A549 (cell line): Measurements from ENCODE around the gene LY6G6C. TPM values are rescaled to one million over a fixed set of nuclear protein-coding genes. Genes with fewer than 3 reads are reported as not detected.
A peak's percentile ranks its signal among the peaks of the same experiment; 100 is the strongest.

Experiments used
- ATAC-seq, 2 experiments: fragments of 200-7000 bp in 1 of 2; fragments of >200 bp in 1 of 2; cut with Nextera tagmentation in 1 of 2; cut with Tn5 transposase in 1 of 2; 3 replicates each; pipeline versions ENCODE4 v1.8.0 to v1.9.1; 2018 to 2020; ENCODE audit warnings: mild to moderate bottlenecking in 1 of 2, moderate library complexity in 1 of 2
- CTCF ChIA-PET: fragments of 300-600 bp; sonication (Branson Sonifier 250); formaldehyde crosslinking; extraction: SDS; loops from one replicate; lab custom pipeline; 2021; ENCODE audit warnings: antibody characterized with exemption, inconsistent platforms; lab: Yijun Ruan, JAX
- POLR2A ChIA-PET: fragments of 350-600 bp; formaldehyde crosslinking; extraction: SDS; loops from one replicate; lab custom pipeline; 2021; ENCODE audit warnings: antibody characterized with exemption, inconsistent platforms; lab: Yijun Ruan, JAX
- DNase-seq, 2 experiments: peaks; one replicate each; pipeline versions ENCODE4 v3.0.0 to v3.0.0-alpha.2; 2011 to 2016; ENCODE audit warnings: low read depth in 1 of 2, low spot score in 1 of 2
- FAIRE-seq: peaks from 2 replicates; lab custom pipeline; 2011; peaks lifted over from hg19 to GRCh38; lab: Jason Lieb, UNC
- H3K27ac ChIP-seq, 2 experiments: fragments of >200 bp; sonication (Bioruptor Twin); formaldehyde crosslinking; 3 replicates each; pipeline ENCODE4 v1.5.1; 2016 to 2017
- H3K4me1 ChIP-seq: fragments of >200 bp; sonication (Bioruptor Twin); formaldehyde crosslinking; 3 replicates; pipeline ENCODE4 v1.6.1; 2016
- H3K4me2 ChIP-seq: fragments of >200 bp; sonication (Bioruptor Twin); formaldehyde crosslinking; 3 replicates; pipeline ENCODE4 v1.6.1; 2016
- H3K4me3 ChIP-seq: fragments of >200 bp; sonication (Bioruptor Twin); formaldehyde crosslinking; 3 replicates; pipeline ENCODE4 v1.5.1; 2016
- H3K9me3 ChIP-seq: fragments of >200 bp; sonication (Bioruptor Twin); formaldehyde crosslinking; 3 replicates; pipeline ENCODE4 v1.6.1; 2016
- ATOH8 ChIP-seq: fragments of 250-450 bp; sonication (Bioruptor Pico); IDR thresholded peaks from 2 replicates; pipeline ENCODE4 v1.5.0; 2020; ENCODE audit warnings: low read depth, mild to moderate bottlenecking, moderate library complexity
- CHD2 ChIP-seq: fragments of 150-350 bp; IDR thresholded peaks from 2 replicates; pipeline ENCODE4 v1.6.1; 2014; ENCODE audit warnings: low read length; ENCODE audit not compliant: partially characterized antibody
- EHF ChIP-seq: fragments of 250-450 bp; sonication (Bioruptor Pico); IDR thresholded peaks from 2 replicates; pipeline ENCODE4 v1.5.0; 2020; ENCODE audit warnings: mild to moderate bottlenecking
- EP300 ChIP-seq, 2 experiments: fragments of >200 bp; sonication (Bioruptor Twin); formaldehyde crosslinking; IDR thresholded peaks; 2 replicates in 1 of 2; 3 replicates in 1 of 2; pipeline ENCODE4 v1.6.1; 2016 to 2017
- ESRRA ChIP-seq: fragments of 150-350 bp; IDR thresholded peaks from 2 replicates; pipeline ENCODE4 v1.6.1; 2014; ENCODE audit warnings: mild to moderate bottlenecking, low read length, borderline replicate concordance
- FOXS1 ChIP-seq: fragments of 250-450 bp; sonication (Bioruptor Pico); IDR thresholded peaks from 2 replicates; pipeline ENCODE4 v1.5.0; 2020; ENCODE audit warnings: mild to moderate bottlenecking, moderate library complexity
- HDAC2 ChIP-seq: fragments of 200-600 bp; sonication (generic); IDR thresholded peaks from 2 replicates; pipeline ENCODE4 v1.6.1; 2016
- HEYL ChIP-seq: fragments of 250-450 bp; sonication (Bioruptor Pico); IDR thresholded peaks from 2 replicates; pipeline ENCODE4 v1.8.0; 2021; ENCODE audit warnings: mild to moderate bottlenecking, moderate library complexity
- JUNB ChIP-seq: fragments of >200 bp; sonication (Bioruptor Twin); formaldehyde crosslinking; IDR thresholded peaks from 2 replicates; pipeline ENCODE4 v1.6.1; 2016
- KDM5A ChIP-seq: fragments of 200-600 bp; sonication (generic); IDR thresholded peaks from 2 replicates; pipeline ENCODE4 v1.6.1; 2016; ENCODE audit warnings: antibody characterized with exemption, mild to moderate bottlenecking
- MAFK ChIP-seq: fragments of 450-650 bp; IDR thresholded peaks from 2 replicates; pipeline ENCODE4 v1.6.1; 2014; ENCODE audit not compliant: partially characterized antibody
- MAX ChIP-seq: IDR thresholded peaks from 2 replicates; pipeline ENCODE4 v1.6.1; 2012
- POLR2AphosphoS2 ChIP-seq: conservative IDR thresholded peaks from 2 replicates; pipeline ENCODE4 v1.6.1; 2012; ENCODE audit warnings: low read length, improper control_type of control experiment, inconsistent platforms
- SREBF2 ChIP-seq: fragments of 450-650 bp; IDR thresholded peaks from 2 replicates; pipeline ENCODE4 v1.6.1; 2014; ENCODE audit warnings: mild to moderate bottlenecking, moderate library complexity
- TFCP2L1 ChIP-seq: fragments of 250-450 bp; sonication (Bioruptor Pico); IDR thresholded peaks from 2 replicates; pipeline ENCODE4 v1.5.0; 2021; ENCODE audit warnings: mild to moderate bottlenecking
- ZNF302 ChIP-seq: fragments of 250-450 bp; sonication (Bioruptor Pico); IDR thresholded peaks from 2 replicates; pipeline ENCODE4 v1.9.0; 2021; ENCODE audit warnings: inconsistent platforms, mild to moderate bottlenecking, moderate library complexity
- ZSCAN20 ChIP-seq: fragments of 250-450 bp; sonication (Bioruptor Pico); IDR thresholded peaks from 2 replicates; pipeline ENCODE4 v1.8.0; 2022; ENCODE audit warnings: mild to moderate bottlenecking, moderate library complexity
- WGBS: methylation state at CpG from one replicate; pipeline ENCODE4 v1.1.6; 2017; ENCODE audit errors: missing lambda C conversion rate; 5-methylcytosine and 5-hydroxymethylcytosine counted together
- polyA plus RNA-seq, 4 experiments: library from polyadenylated mRNA; depleted of rRNA in 3 of 4; stranded (reverse); fragments of >200 nt; fragmentation: RNase III in 1 of 4; extraction: RNeasy Plus Mini Kit Qiagen cat#74134 plus additional on column Dnase treatment in 1 of 4; gene quantifications; 2 replicates in 3 of 4; 3 replicates in 1 of 4; pipeline ENCODE4 v1.2.3, GENCODE V29; 2011 to 2017

LY6G6C gene
- polyA plus RNA-seq, 2 of the 4 experiments (the other 2 are of a cell fraction) = 0.08 to 0.21 TPM

GRCh38 chr6:31728767-31729514, 7.4 kb upstream of the LY6G6C start, which contains the start of gene DDAH2:
DDAH2 (minus strand) TSS chr6:31729299; CDS start chr6:31729161, 138 bp downstream.
- peak within 1 kb of the TSS; percentile 76 to 95 for H3K27ac ChIP-seq

GRCh38 chr6:31727717-31728671, 6.4 kb upstream of the LY6G6C start:
- FAIRE-seq (no peak), DNase-seq (no peak), ATAC-seq (no peak)
- no peak overlapping the region for H3K4me3 ChIP-seq
- no peak overlapping the region; the same call in 1 of the 3 replicates for H3K4me2 ChIP-seq
- ChIA-PET CTCF (interaction anchor here (1.0 to 4.7 kb wide), 12 partner anchors 10 to 103 kb away, joined by 3 to 30 read pairs (median 8); partner anchors contain the start of genes CLIC1, LY6G5C and MSH5), POLR2A (interaction anchor here (0.6 kb wide), 1 partner anchor 66 kb away, joined by 5 read pairs; no protein-coding TSS in a partner anchor)
- H3K4me1 ChIP-seq = peaks cover 8% of the 10 kb centered on the region; the same call in 2 of the 3 replicates
- TF ChIP-seq TFCP2L1 (CRISPR knock-in tag) = no peak
- TF ChIP-seq ZNF302 (CRISPR knock-in tag) = no peak
- no peak for TF ChIP-seq FOXS1 (CRISPR knock-in tag)
- no peak for TF ChIP-seq ESRRA
- no peak for TF ChIP-seq MAX
- no peak for TF ChIP-seq CHD2
- TF ChIP-seq ATOH8 = no peak
- TF ChIP-seq POLR2AphosphoS2 = no peak
- no peak for TF ChIP-seq HDAC2
- no peak for TF ChIP-seq HEYL (CRISPR knock-in tag)
- H3K27ac ChIP-seq = no peak overlapping the region; a peak in 1 of 6 replicates
- WGBS = 92% methylated on average over 36 of the region's 41 CpGs
- H3K9me3 ChIP-seq = no peaks in the 10 kb centered on the region

More at GRCh38 chr6:31728767-31729514, 7.4 kb upstream of the LY6G6C start, which contains the start of gene DDAH2:
- ChIA-PET POLR2A (interaction anchor here (0.9 to 2.0 kb wide), 3 partner anchors 26 to 98 kb away, joined by 3 to 9 read pairs (median 7); partner anchors contain the start of genes ABHD16A, HSPA1A, HSPA1B and HSPA1L), CTCF (interaction anchor here (0.6 to 4.7 kb wide), 19 partner anchors 10 to 135 kb away, joined by 3 to 30 read pairs (median 5); partner anchors contain the start of genes LSM2, LY6G5C, LY6G6D and MSH5)
- DNase-seq = no peak
- Histone ChIP-seq H3K4me3 (peak within 1 kb of the TSS; percentile 58), H3K4me1 (peaks cover 11% of the 10 kb centered on the region), H3K9me3 (no peaks in the 10 kb centered on the region), H3K4me2 (peak within 1 kb of the TSS; percentile 83)
- WGBS = 47% methylated on average over 18 of the region's 36 CpGs
- no peak for TF ChIP-seq ZSCAN20 (CRISPR knock-in tag)
- peak; percentile 70 for TF ChIP-seq KDM5A
- ATAC-seq = peak; percentile 52 to 69
- no peak for FAIRE-seq

GRCh38 chr6:31727034-31727716, 5.6 kb upstream of the LY6G6C start:
- TF ChIP-seq TFCP2L1 (CRISPR knock-in tag) (no peak), MAFK (peak; percentile 9), SREBF2 (no peak), EHF (no peak), JUNB (no peak), CHD2 (no peak), POLR2AphosphoS2 (no peak), EP300 (IDR thresholded peaks at IDR 0.05) (no peak)
- ATAC-seq (no peak), DNase-seq (no peak), FAIRE-seq (no peak)
- no peak overlapping the region for H3K4me3 ChIP-seq
- ChIA-PET POLR2A (interaction anchor here (0.6 kb wide), 1 partner anchor 67 kb away, joined by 5 read pairs; no protein-coding TSS in a partner anchor), CTCF (interaction anchor here (1.0 to 4.7 kb wide), 5 partner anchors 11 to 103 kb away, joined by 3 to 26 read pairs (median 10); partner anchors contain the start of genes CLIC1 and LY6G5C)
- H3K4me2 ChIP-seq = no peak overlapping the region
- H3K4me1 ChIP-seq = peaks cover 8% of the 10 kb centered on the region; the same call in 2 of the 3 replicates
- WGBS = 90% methylated on average over 5 of the region's 7 CpGs
- no peaks in the 10 kb centered on the region for H3K9me3 ChIP-seq
- no peak overlapping the region for H3K27ac ChIP-seq
